ENCODE results near the gene CD6. TPM values are rescaled to one million over a fixed set of nuclear protein-coding genes. Genes with fewer than 3 reads are reported as not detected.

CD6 gene
- total RNA-seq, 1 experiment from 2014 or later = 0.23 TPM

DNA sequence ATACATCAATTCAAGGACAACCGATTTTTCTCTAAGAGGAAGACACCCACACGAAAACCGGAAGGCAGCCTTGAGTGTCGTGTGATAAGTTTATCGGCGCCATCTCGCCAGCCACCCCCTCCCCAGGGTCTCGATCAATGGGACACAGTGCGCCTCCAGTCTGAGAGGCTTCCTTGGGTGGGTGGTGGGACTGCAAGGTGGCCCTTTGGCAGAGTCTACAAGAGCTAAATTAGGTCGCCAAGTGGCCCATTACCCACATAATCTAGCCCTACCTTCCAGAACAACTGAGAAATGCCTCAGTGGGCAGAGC lies 64.0 kb downstream of the CD6 start:
- BruUV-seq (replicated peaks) = no TSS peak
- H3K9me3 Mint-ChIP-seq (ENCODE audit: unreplicated experiment) = no peaks in the 10 kb centered on the region
- ChIA-PET POLR2A (no interaction called here), CTCF (no interaction called here)
- H3K9me3 ChIP-seq = no peaks in the 10 kb centered on the region
- no peaks in the 10 kb centered on the region for H3K4me1 Mint-ChIP-seq (ENCODE audit: low read depth, unreplicated experiment)
- H3K4me3 Mint-ChIP-seq (ENCODE audit: unreplicated experiment) = no peak overlapping the region
- no peak for DNase-seq
- H3K4me1 ChIP-seq = no peaks in the 10 kb centered on the region
- no peaks in the 10 kb centered on the region for H3K27me3 ChIP-seq (replicated peaks; ENCODE audit: control insufficient read depth, insufficient read depth, low read length)
- no peaks in the 10 kb centered on the region for H3K27me3 Mint-ChIP-seq (ENCODE audit: insufficient read depth, unreplicated experiment)
- intact Hi-C loops (cut with micrococcal nuclease; ENCODE audit: unreplicated experiment) = loop anchor here (10.0 kb wide), 1 partner anchor 879 kb away; the partner anchor contains the start of gene RAB3IL1
- H3K36me3 ChIP-seq (ENCODE audit: control insufficient read depth, insufficient read depth, low read length) = no peaks in the 10 kb centered on the region
- no peak overlapping the region for H3K27ac Mint-ChIP-seq (ENCODE audit: unreplicated experiment)
- no peaks in the 10 kb centered on the region for H3K36me3 Mint-ChIP-seq (ENCODE audit: insufficient read depth, unreplicated experiment)
- TF ChIP-seq CTCF (IDR thresholded peaks at IDR 0.05; ENCODE audit: insufficient read depth in 1 of 2, low read depth in 1 of 2, low read length in 1 of 2, severe bottlenecking in 1 of 2, unreplicated experiment in 1 of 2) = no peak
- H3K4me3 ChIP-seq (ENCODE audit: low read depth, low read length) = no peak overlapping the region

DNA sequence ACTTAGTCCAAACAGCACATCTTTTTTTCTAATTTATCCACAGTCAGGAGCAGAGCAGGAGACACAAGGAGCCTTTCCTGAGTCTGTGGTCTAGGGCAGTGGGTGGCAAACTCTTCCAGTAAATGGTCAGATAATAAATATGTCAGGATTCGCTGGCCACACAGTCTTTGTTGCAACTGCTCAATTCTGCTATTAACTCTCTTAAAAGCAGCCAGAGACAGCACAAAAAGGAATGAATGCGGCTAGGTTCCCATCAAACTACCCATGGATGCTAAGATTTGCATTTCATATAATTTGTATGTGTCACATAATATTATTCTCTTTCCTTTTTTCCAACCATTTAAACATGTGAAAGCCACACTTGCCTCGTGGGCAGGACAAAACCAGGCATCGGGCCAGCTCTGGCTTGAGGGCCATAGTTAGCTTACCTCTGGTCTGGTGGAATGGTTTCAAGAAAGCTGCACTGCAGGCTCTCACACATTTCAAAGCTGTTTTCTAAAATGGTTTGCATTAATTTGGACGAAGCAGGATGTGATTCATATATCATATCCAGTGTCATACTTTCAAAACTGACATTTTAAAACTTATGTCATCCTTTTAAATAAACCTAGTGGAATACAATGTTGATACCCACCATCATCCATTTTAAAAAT lies 66.1 kb downstream of the CD6 start:
- no TSS peak for BruUV-seq (replicated peaks)

DNA sequence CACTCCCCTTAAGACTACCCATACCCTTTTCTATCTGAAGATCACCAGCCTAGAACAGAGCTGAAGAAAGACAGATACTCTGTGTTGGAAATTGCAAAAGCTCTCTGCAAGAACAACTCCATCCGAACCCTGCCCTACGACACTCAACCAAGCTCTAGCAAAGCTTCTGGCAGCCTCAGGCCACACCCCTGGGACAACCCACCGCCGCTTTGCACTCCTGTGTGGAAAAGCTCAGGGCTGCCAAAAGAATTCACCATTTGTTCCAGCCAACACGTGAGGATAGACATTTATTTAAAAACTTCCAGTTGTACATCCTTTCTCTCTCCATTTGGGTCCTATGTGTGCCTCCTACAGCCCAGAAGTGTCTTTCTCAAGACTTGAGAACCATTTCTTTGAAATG lies 68.4 kb downstream of the CD6 start:
- no peaks in the 10 kb centered on the region for H3K9me3 ChIP-seq
- Mint-ChIP-seq H3K36me3 (ENCODE audit: insufficient read depth, unreplicated experiment) (no peaks in the 10 kb centered on the region), H3K4me3 (ENCODE audit: unreplicated experiment) (no peak overlapping the region), H3K9me3 (ENCODE audit: unreplicated experiment) (no peaks in the 10 kb centered on the region), H3K27me3 (ENCODE audit: insufficient read depth, unreplicated experiment) (no peaks in the 10 kb centered on the region), H3K4me1 (ENCODE audit: low read depth, unreplicated experiment) (no peaks in the 10 kb centered on the region), H3K27ac (ENCODE audit: unreplicated experiment) (no peak overlapping the region)
- H3K4me3 ChIP-seq (ENCODE audit: low read depth, low read length) = no peak overlapping the region
- no peaks in the 10 kb centered on the region for H3K27me3 ChIP-seq (replicated peaks; ENCODE audit: control insufficient read depth, insufficient read depth, low read length)
- no peak for DNase-seq
- TF ChIP-seq CTCF (IDR thresholded peaks at IDR 0.05; ENCODE audit: insufficient read depth in 1 of 2, low read depth in 1 of 2, low read length in 1 of 2, severe bottlenecking in 1 of 2, unreplicated experiment in 1 of 2) = no peak
- no TSS peak for BruUV-seq (replicated peaks)
- ChIA-PET POLR2A (no interaction called here), CTCF (no interaction called here)
- intact Hi-C loops (cut with micrococcal nuclease; ENCODE audit: unreplicated experiment) = loop anchor here (10.0 kb wide), 1 partner anchor 875 kb away; the partner anchor contains the start of gene RAB3IL1
- peaks cover 4% of the 10 kb centered on the region; the same call in 1 of the 2 replicates for H3K4me1 ChIP-seq
- H3K36me3 ChIP-seq (ENCODE audit: control insufficient read depth, insufficient read depth, low read length) = no peaks in the 10 kb centered on the region

More for the DNA sequence above, 66.1 kb downstream of the CD6 start:
- ChIA-PET POLR2A (no interaction called here), CTCF (no interaction called here)
- no peaks in the 10 kb centered on the region for H3K36me3 Mint-ChIP-seq (ENCODE audit: insufficient read depth, unreplicated experiment)
- Histone ChIP-seq H3K36me3 (ENCODE audit: control insufficient read depth, insufficient read depth, low read length) (no peaks in the 10 kb centered on the region), H3K4me3 (ENCODE audit: low read depth, low read length) (no peak overlapping the region), H3K27me3 (replicated peaks; ENCODE audit: control insufficient read depth, insufficient read depth, low read length) (no peaks in the 10 kb centered on the region), H3K9me3 (no peaks in the 10 kb centered on the region), H3K4me1 (peaks cover 4% of the 10 kb centered on the region; the same call in 1 of the 2 replicates)
- DNase-seq = no peak
- no peak for TF ChIP-seq CTCF (IDR thresholded peaks at IDR 0.05; ENCODE audit: insufficient read depth in 1 of 2, low read depth in 1 of 2, low read length in 1 of 2, severe bottlenecking in 1 of 2, unreplicated experiment in 1 of 2)
- no peak overlapping the region for H3K27ac Mint-ChIP-seq (ENCODE audit: unreplicated experiment)
- no peaks in the 10 kb centered on the region for H3K9me3 Mint-ChIP-seq (ENCODE audit: unreplicated experiment)
- no peaks in the 10 kb centered on the region for H3K27me3 Mint-ChIP-seq (ENCODE audit: insufficient read depth, unreplicated experiment)
- H3K4me3 Mint-ChIP-seq (ENCODE audit: unreplicated experiment) = no peak overlapping the region
- intact Hi-C loops (cut with micrococcal nuclease; ENCODE audit: unreplicated experiment) = loop anchor here (10.0 kb wide), 1 partner anchor 877 kb away; the partner anchor contains the start of gene RAB3IL1
- H3K4me1 Mint-ChIP-seq (ENCODE audit: low read depth, unreplicated experiment) = no peaks in the 10 kb centered on the region
